K562 treated with DMSO at 1 percent for 24 hours (cell line): Measurements from ENCODE around the gene FXN. TPM values are rescaled to one million over a fixed set of nuclear protein-coding genes. Genes with fewer than 3 reads are reported as not detected.

ENCODE experiments used
- total RNA-seq: library from RNA; unstranded; fragments of 300-600 nt; gene quantifications from 2 replicates; pipeline ENCODE4 v1.2.3, GENCODE V29; 2022; ENCODE audit warnings: low read depth; ENCODE audit not compliant: insufficient read depth

The FXN gene
- total RNA-seq: 4.7 and 7.2 TPM in 2 replicates

GRCh38 chr9:69035438-69036308, at the start of gene FXN:
Gene FXN, plus strand, starts transcription at chr9:69035752. Its CDS starts 31 bp downstream, at chr9:69035783.

DNA sequence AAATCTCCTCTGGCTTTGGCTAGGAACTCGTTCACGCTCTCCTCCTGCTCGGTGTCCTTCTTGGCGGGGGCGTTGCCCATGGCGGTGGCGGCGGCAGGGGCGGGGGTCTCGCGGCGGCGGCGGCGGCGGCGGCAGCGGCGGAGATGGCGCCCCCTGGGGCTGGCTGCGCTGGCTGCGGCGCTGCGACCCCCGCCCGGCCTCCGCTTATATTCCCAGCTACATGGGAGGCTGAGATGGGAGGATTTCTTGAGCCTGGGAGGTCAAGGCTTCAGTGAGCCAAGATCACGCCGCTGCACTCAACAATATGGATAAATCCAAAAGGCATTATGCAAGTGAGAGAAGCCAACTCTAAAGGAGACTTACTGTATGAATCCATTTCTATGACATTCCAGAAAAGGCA, 21.5 kb upstream of the FXN start, which contains the start of gene PRKACG:
Gene PRKACG (minus strand): TSS at position 101 of the 400 bp plus-strand sequence. CDS start 21 bp downstream, at position 80.

Other genes with a start within 250 kb of the FXN start
- not detected in 2 replicates for gene PRKACG, start 21.6 kb upstream of the FXN start, total RNA-seq
- gene TJP2, start 138.5 kb downstream of the FXN start, total RNA-seq: 27.7 and 27.8 TPM in 2 replicates